K562 (cell line): ENCODE data around the gene ADAT2. TPM values are rescaled to one million over a fixed set of nuclear protein-coding genes. Genes with fewer than 3 reads are reported as not detected.

Source experiments
- BCOR ChIP-seq: fragments of 450-650 bp; IDR thresholded peaks from 2 replicates; pipeline ENCODE4 v1.6.1; 2016
- CBFA2T2 ChIP-seq: fragments of 450-650 bp; conservative IDR thresholded peaks from 2 replicates; pipeline ENCODE4 v1.6.1; 2017; ENCODE audit warnings: mild to moderate bottlenecking
- FOXA1 ChIP-seq: fragments of 450-650 bp; IDR thresholded peaks from 2 replicates; pipeline ENCODE4 v1.6.1; 2016; ENCODE audit warnings: mild to moderate bottlenecking, borderline replicate concordance
- HDAC2 ChIP-seq: fragments of 450-650 bp; IDR thresholded peaks from 2 replicates; pipeline ENCODE4 v1.6.1; 2016; ENCODE audit warnings: mild to moderate bottlenecking
- JUNB ChIP-seq: fragments of 450-650 bp; formaldehyde crosslinking; conservative IDR thresholded peaks from 2 replicates; pipeline ENCODE4 v1.4.0; 2020; ENCODE audit warnings: mild to moderate bottlenecking
- LCOR ChIP-seq: sonication (generic); formaldehyde crosslinking; IDR thresholded peaks from 2 replicates; pipeline ENCODE4 v1.8.0; 2022; ENCODE audit warnings: mild to moderate bottlenecking, missing genetic modification reagents
- MXI1 ChIP-seq: IDR thresholded peaks from 2 replicates; pipeline ENCODE4 v1.6.1; 2011; ENCODE audit warnings: low read depth, mild to moderate bottlenecking, improper control_type of control experiment, low read length
- NCOA6 ChIP-seq: fragments of 450-650 bp; IDR thresholded peaks from 2 replicates; pipeline ENCODE4 v1.6.1; 2017; ENCODE audit warnings: mild to moderate bottlenecking
- NR4A1 ChIP-seq, 2 experiments: fragments of 250-450 bp in 1 of 2; fragments of 450-650 bp in 1 of 2; sonication (Bioruptor Pico) in 1 of 2; IDR thresholded peaks; 2 replicates each; pipeline versions ENCODE4 v1.4.0 to v1.6.1; 2016 to 2020; ENCODE audit warnings: mild to moderate bottlenecking in 2 of 2, missing compliant biosample characterization in 1 of 2, missing genetic modification characterization in 1 of 2, moderate library complexity in 1 of 2
- RAD21 ChIP-seq, 2 experiments: fragments of 250-450 bp in 1 of 2; fragments of 450-650 bp in 1 of 2; sonication (Bioruptor Pico) in 1 of 2; formaldehyde crosslinking in 1 of 2; IDR thresholded peaks in 1 of 2; conservative IDR thresholded peaks in 1 of 2; 2 replicates each; pipeline versions ENCODE4 v1.4.0 to v1.8.0; 2020 to 2022; ENCODE audit warnings: mild to moderate bottlenecking in 2 of 2, moderate library complexity in 1 of 2
- SPI1 ChIP-seq: IDR thresholded peaks from 2 replicates; pipeline ENCODE4 v1.6.1; 2011; ENCODE audit warnings: low read depth, low read length, control low read depth, borderline replicate concordance
- SREBF2 ChIP-seq: sonication (generic); formaldehyde crosslinking; IDR thresholded peaks from 2 replicates; pipeline ENCODE4 v1.4.0; 2020; ENCODE audit warnings: mild to moderate bottlenecking, missing genetic modification reagents
- TBP ChIP-seq: optimal IDR thresholded peaks from 2 replicates; pipeline ENCODE3; 2011; ENCODE audit warnings: low read depth, low read length, improper control_type of control experiment
- TEAD1 ChIP-seq, 2 experiments: fragments of 450-650 bp in 1 of 2; sonication (generic) in 1 of 2; formaldehyde crosslinking; IDR thresholded peaks; 2 replicates each; pipeline versions ENCODE4 v1.4.0 to v1.8.0; 2020 to 2022; ENCODE audit warnings: mild to moderate bottlenecking in 2 of 2, missing genetic modification reagents in 1 of 2
- ZNF408 ChIP-seq: fragments of 250-450 bp; sonication (Bioruptor Pico); IDR thresholded peaks from 2 replicates; pipeline ENCODE4 v1.4.0; 2020; ENCODE audit warnings: low read depth, mild to moderate bottlenecking, moderate library complexity
- ZNF444 ChIP-seq: fragments of 250-450 bp; sonication (Bioruptor Pico); IDR thresholded peaks from 2 replicates; pipeline ENCODE4 v1.4.0; 2020; ENCODE audit warnings: mild to moderate bottlenecking, moderate library complexity
- ZNF696 ChIP-seq: fragments of 250-450 bp; sonication (Bioruptor Pico); conservative IDR thresholded peaks from 2 replicates; pipeline ENCODE4 v1.4.0; 2020; ENCODE audit warnings: mild to moderate bottlenecking, moderate library complexity
- polyA plus RNA-seq, 8 experiments: library from polyadenylated mRNA; depleted of rRNA in 4 of 8; stranded (reverse) in 5 of 8; unstranded in 3 of 8; fragments of >200 nt; fragmentation: Nextera tagmentation in 2 of 8; fragmentation: Illumina TruSeq in 1 of 8; extraction: Ambion mirVana in 2 of 8; extraction: Trizol in 1 of 8; gene quantifications; 2 replicates each; pipeline versions ENCODE4 v1.2.1 to v1.2.3, GENCODE V29; 2011 to 2014; ENCODE audit warnings: inconsistent platforms in 1 of 8, missing spikeins in 1 of 8
- total RNA-seq, 7 experiments: library from RNA; depleted of rRNA in 6 of 7; stranded (reverse); fragments of >200 nt in 6 of 7; fragmentation: Illumina TruSeq in 2 of 7; extraction: Trizol in 2 of 7; gene quantifications; 2 replicates each; pipeline versions ENCODE4 v1.2.1 to v1.2.3, GENCODE V29; 2011 to 2021; ENCODE audit warnings: low replicate concordance in 1 of 7
- TF ChIP-seq, protein P1 (sequence below): fragments of 450-650 bp; IDR thresholded peaks from 2 replicates; pipeline ENCODE4 v1.6.1; 2014; ENCODE audit warnings: low read depth, mild to moderate bottlenecking, moderate library complexity, borderline replicate concordance
- TF ChIP-seq, protein P2 (sequence below), 2 experiments: fragments of 200-800 bp in 1 of 2; sonication (Bioruptor generic) in 1 of 2; sonication (generic) in 1 of 2; formaldehyde crosslinking in 1 of 2; IDR thresholded peaks in 1 of 2; conservative IDR thresholded peaks in 1 of 2; 2 replicates each; pipeline versions ENCODE4 v1.5.0 to v1.6.1; 2016 to 2020; ENCODE audit warnings: missing compliant biosample characterization in 1 of 2, missing genetic modification characterization in 1 of 2, missing genetic modification reagents in 1 of 2
- TF ChIP-seq, protein P3 (sequence below), 3 experiments: fragments of 200-800 bp in 1 of 3; fragments of 250-450 bp in 1 of 3; fragments of 450-650 bp in 1 of 3; sonication (Bioruptor Pico) in 1 of 3; sonication (Bioruptor generic) in 1 of 3; formaldehyde crosslinking in 1 of 3; IDR thresholded peaks; 2 replicates each; pipeline versions ENCODE4 v1.6.1 to v1.8.0; 2016 to 2022; ENCODE audit warnings: mild to moderate bottlenecking in 2 of 3, missing genetic modification characterization in 2 of 3, missing compliant biosample characterization in 1 of 3, moderate library complexity in 1 of 3

Gene ADAT2
- total and polyA plus RNA-seq, 9 of the 15 experiments (the other 6 are each of a cell fraction or from before 2014, with no cell fraction given): 13.0 to 62.5 (median 31.7) TPM

DNA sequence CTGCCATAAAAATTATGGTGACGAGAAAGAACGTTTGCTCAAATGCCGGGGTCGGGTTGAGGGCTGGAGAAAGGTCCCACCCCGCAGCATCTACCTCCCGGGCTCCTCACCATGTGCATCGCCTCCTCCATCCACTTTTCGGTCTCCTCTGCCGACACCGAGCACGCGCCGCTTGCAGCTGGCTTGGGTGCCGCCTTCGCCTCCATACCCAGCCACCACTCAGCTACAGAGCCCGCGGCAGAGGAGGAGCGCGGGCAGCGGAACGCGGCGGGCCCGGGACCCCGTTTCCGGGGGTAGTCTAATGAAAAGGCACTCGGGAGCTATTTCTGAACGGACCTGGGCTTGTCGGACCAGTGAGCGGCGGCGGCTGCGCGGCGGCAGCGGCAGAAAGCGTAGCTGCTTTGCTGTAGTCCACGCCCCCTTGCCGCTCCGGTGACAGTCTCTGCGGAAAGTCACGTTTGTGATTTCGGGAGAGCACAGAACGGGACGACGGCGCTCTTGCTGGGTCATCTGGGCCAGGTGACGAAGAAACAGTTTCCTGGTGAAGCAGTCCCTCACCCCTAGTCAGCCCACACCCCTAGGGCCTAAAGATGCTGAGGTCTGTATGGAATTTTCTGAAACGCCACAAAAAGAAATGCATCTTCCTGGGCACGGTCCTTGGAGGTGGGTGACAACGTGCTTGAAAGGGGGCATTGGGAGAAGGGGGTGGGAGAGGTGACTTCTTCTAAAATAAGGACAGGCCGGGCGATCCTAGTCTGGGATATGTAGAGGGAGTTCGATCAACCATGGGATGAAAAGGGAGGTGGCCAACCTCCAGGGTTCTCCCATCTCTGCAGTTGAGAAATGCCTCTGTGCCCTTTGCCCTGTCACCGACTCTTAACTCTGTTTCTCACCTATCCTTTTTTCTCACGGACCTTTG lies at the start of gene ADAT2, which contains the start of gene PEX3 (continued):
- TF ChIP-seq ZNF696 (CRISPR knock-in tag): no peak
- 0 out of 2 replicates have a peak, but pooled peaks have one; percentile 38 for TF ChIP-seq SREBF2 (CRISPR knock-in tag)
- TF ChIP-seq, protein P1, sequence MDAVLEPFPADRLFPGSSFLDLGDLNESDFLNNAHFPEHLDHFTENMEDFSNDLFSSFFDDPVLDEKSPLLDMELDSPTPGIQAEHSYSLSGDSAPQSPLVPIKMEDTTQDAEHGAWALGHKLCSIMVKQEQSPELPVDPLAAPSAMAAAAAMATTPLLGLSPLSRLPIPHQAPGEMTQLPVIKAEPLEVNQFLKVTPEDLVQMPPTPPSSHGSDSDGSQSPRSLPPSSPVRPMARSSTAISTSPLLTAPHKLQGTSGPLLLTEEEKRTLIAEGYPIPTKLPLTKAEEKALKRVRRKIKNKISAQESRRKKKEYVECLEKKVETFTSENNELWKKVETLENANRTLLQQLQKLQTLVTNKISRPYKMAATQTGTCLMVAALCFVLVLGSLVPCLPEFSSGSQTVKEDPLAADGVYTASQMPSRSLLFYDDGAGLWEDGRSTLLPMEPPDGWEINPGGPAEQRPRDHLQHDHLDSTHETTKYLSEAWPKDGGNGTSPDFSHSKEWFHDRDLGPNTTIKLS: 0 out of 2 replicates have a peak, but pooled peaks have one; percentile 43
- no peak for TF ChIP-seq SPI1
- TF ChIP-seq HDAC2: peak; percentile 78
- TF ChIP-seq TBP: peak; percentile 97
- TF ChIP-seq, protein P2, sequence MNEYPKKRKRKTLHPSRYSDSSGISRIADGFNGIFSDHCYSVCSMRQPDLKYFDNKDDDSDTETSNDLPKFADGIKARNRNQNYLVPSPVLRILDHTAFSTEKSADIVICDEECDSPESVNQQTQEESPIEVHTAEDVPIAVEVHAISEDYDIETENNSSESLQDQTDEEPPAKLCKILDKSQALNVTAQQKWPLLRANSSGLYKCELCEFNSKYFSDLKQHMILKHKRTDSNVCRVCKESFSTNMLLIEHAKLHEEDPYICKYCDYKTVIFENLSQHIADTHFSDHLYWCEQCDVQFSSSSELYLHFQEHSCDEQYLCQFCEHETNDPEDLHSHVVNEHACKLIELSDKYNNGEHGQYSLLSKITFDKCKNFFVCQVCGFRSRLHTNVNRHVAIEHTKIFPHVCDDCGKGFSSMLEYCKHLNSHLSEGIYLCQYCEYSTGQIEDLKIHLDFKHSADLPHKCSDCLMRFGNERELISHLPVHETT (CRISPR knock-in tag; conservative IDR thresholded peaks at IDR 0.05 in 1 of 2, IDR thresholded peaks at IDR 0.05 in 1 of 2): peak in 1 of 2 experiments; percentile 96; a peak in 2 of 4 replicates
- TF ChIP-seq ZNF408 (CRISPR knock-in tag): no peak
- TF ChIP-seq, protein P3, sequence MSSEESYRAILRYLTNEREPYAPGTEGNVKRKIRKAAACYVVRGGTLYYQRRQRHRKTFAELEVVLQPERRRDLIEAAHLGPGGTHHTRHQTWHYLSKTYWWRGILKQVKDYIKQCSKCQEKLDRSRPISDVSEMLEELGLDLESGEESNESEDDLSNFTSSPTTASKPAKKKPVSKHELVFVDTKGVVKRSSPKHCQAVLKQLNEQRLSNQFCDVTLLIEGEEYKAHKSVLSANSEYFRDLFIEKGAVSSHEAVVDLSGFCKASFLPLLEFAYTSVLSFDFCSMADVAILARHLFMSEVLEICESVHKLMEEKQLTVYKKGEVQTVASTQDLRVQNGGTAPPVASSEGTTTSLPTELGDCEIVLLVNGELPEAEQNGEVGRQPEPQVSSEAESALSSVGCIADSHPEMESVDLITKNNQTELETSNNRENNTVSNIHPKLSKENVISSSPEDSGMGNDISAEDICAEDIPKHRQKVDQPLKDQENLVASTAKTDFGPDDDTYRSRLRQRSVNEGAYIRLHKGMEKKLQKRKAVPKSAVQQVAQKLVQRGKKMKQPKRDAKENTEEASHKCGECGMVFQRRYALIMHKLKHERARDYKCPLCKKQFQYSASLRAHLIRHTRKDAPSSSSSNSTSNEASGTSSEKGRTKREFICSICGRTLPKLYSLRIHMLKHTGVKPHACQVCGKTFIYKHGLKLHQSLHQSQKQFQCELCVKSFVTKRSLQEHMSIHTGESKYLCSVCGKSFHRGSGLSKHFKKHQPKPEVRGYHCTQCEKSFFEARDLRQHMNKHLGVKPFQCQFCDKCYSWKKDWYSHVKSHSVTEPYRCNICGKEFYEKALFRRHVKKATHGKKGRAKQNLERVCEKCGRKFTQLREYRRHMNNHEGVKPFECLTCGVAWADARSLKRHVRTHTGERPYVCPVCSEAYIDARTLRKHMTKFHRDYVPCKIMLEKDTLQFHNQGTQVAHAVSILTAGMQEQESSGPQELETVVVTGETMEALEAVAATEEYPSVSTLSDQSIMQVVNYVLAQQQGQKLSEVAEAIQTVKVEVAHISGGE (CRISPR knock-in tag; IDR thresholded peaks at IDR 0.05): peak; percentile 99 to 100 (median 99)
- TF ChIP-seq FOXA1: no peak
- no peak; a peak in 1 of 4 replicates for TF ChIP-seq RAD21 (CRISPR knock-in tag; conservative IDR thresholded peaks at IDR 0.05 in 1 of 2, IDR thresholded peaks at IDR 0.05 in 1 of 2)
- TF ChIP-seq JUNB (CRISPR knock-in tag): 0 out of 2 replicates have a peak, but pooled peaks have one; percentile 27
- TF ChIP-seq TEAD1 (CRISPR knock-in tag; IDR thresholded peaks at IDR 0.05): peak in 1 of 2 experiments; percentile 85; a peak in 2 of 4 replicates
- peak; percentile 99 for TF ChIP-seq LCOR (CRISPR knock-in tag)
- peak; percentile 18; the same call in 1 of the 2 replicates for TF ChIP-seq CBFA2T2
- no peak for TF ChIP-seq MXI1
- TF ChIP-seq NR4A1 (CRISPR knock-in tag; IDR thresholded peaks at IDR 0.05): 0 out of 2 replicates have a peak, but pooled peaks have one; percentile 32
- TF ChIP-seq NR4A1 (tag; IDR thresholded peaks at IDR 0.05): no peak
- TF ChIP-seq ZNF444 (CRISPR knock-in tag): no peak
- TF ChIP-seq NCOA6: no peak
- TF ChIP-seq BCOR: peak; percentile 78
